Fibroblast of lung (primary cell): Measurements from ENCODE around the gene CLCNKB. TPM values are rescaled to one million over a fixed set of nuclear protein-coding genes. Genes with fewer than 3 reads are reported as not detected.

ENCODE experiments used
- DNase-seq, 2 donors: peaks; one replicate each; pipeline versions ENCODE4 v3.0.0 to v3.0.0-alpha.2; 2010; ENCODE audit warnings: low read depth in 2 of 2
- H2AFZ ChIP-seq: 2 replicates; pipeline ENCODE4 v1.5.1; 2012; ENCODE audit warnings: low read length, control low read depth, inconsistent platforms
- H3K27ac ChIP-seq: 2 replicates; pipeline ENCODE4 v1.5.1; 2011; ENCODE audit warnings: low read length, control low read depth; ENCODE audit not compliant: insufficient read depth
- H3K27me3 ChIP-seq: 2 replicates; pipeline ENCODE4 v1.5.1; 2011; ENCODE audit warnings: mild to moderate bottlenecking, low read length; ENCODE audit not compliant: control insufficient read depth, insufficient read depth
- H3K36me3 ChIP-seq: 2 replicates; pipeline ENCODE4 v1.5.1; 2011; ENCODE audit warnings: low read length; ENCODE audit not compliant: control insufficient read depth, insufficient read depth
- H3K4me1 ChIP-seq: 2 replicates; pipeline ENCODE4 v1.5.1; 2011; ENCODE audit warnings: low read length; ENCODE audit not compliant: control insufficient read depth, insufficient read depth; ENCODE audit errors: extremely low read depth
- H3K4me2 ChIP-seq: 2 replicates; pipeline ENCODE4 v1.5.1; 2011; ENCODE audit warnings: low read length, control low read depth; ENCODE audit not compliant: insufficient read depth; ENCODE audit errors: extremely low read depth
- H3K4me3 ChIP-seq, 4 experiments: fragments of 200-600 bp in 1 of 4; sonication (generic) in 1 of 4; replicated peaks in 1 of 4; 2 replicates each; pipeline ENCODE4 v1.5.1; 2011 to 2016; ENCODE audit warnings: low read length in 4 of 4, low read depth in 3 of 4, mild to moderate bottlenecking in 3 of 4, control low read depth in 2 of 4, inconsistent platforms in 1 of 4, mixed read lengths in 1 of 4; ENCODE audit not compliant: insufficient read depth in 1 of 4; ENCODE audit errors: control extremely low read depth in 1 of 4
- H3K79me2 ChIP-seq: 2 replicates; pipeline ENCODE4 v1.5.1; 2012; ENCODE audit warnings: mild to moderate bottlenecking, low read length, inconsistent platforms; ENCODE audit not compliant: control insufficient read depth, insufficient read depth
- H3K9ac ChIP-seq: 2 replicates; pipeline ENCODE4 v1.5.1; 2011; ENCODE audit warnings: mild to moderate bottlenecking, low read length, control low read depth; ENCODE audit not compliant: insufficient read depth
- H3K9me3 ChIP-seq: 2 replicates; pipeline ENCODE4 v1.5.1; 2012; ENCODE audit warnings: low read depth, low read length; ENCODE audit not compliant: control insufficient read depth, insufficient read depth
- H4K20me1 ChIP-seq: 2 replicates; pipeline ENCODE4 v1.5.1; 2011; ENCODE audit warnings: low read length; ENCODE audit not compliant: control insufficient read depth, insufficient read depth; ENCODE audit errors: extremely low read depth
- EZH2 ChIP-seq: IDR thresholded peaks from 2 replicates; pipeline ENCODE4 v1.5.1; 2012; ENCODE audit warnings: low read length, control low read depth, mild to moderate bottlenecking; ENCODE audit errors: missing control alignments
- polyA plus RNA-seq, 2 donors: library from polyadenylated mRNA; depleted of rRNA in 1 of 2; stranded (reverse) in 1 of 2; unstranded in 1 of 2; fragments of >200 nt; gene quantifications; 2 replicates each; pipeline ENCODE4 v1.2.1, GENCODE V29; 2011 to 2012; ENCODE audit warnings: missing spikeins in 1 of 2
- total RNA-seq: library from RNA; depleted of rRNA; stranded (reverse); fragments of >200 nt; gene quantifications from 2 replicates; pipeline ENCODE4 v1.2.1, GENCODE V29; 2014
- TF ChIP-seq, protein P1 (sequence below), 2 donors: IDR thresholded peaks in 1 of 2; conservative IDR thresholded peaks in 1 of 2; 1 replicate in 1 of 2; 2 replicates in 1 of 2; pipeline ENCODE4 v1.5.1; 2011 to 2012; ENCODE audit warnings: low read length in 2 of 2, control low read depth in 1 of 2, inconsistent platforms in 1 of 2, low read depth in 1 of 2, mild to moderate bottlenecking in 1 of 2

The CLCNKB gene
- total and polyA plus RNA-seq, 2 donors (not counting 1 experiment from before 2014, with no cell fraction given), result 0.09 to 0.33 TPM

DNA sequence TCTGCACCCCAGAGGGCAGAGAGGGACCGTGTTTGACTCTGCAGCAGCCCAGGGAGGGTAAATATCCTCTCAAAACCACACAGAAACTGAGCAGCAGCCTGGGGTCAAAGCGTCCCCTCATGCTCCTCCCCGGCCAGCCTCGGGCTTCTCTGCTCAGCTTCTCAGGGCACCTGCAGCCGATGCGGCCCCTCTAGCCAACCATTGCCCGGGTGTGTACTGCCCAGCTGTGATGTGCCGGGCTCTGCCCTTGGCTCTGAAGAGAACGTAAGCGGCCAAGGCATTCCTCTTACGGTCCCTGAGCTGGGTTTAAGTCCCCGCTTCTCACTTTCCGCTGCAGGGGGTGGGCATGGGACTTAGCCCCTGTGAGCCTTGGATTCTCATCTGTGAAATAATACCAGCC lies 24.4 kb downstream of the CLCNKB start:
- no peaks in the 10 kb centered on the region for H3K9me3 ChIP-seq
- no peaks in the 10 kb centered on the region for H3K36me3 ChIP-seq
- H2AFZ ChIP-seq, result no peak overlapping the region
- no peaks in the 10 kb centered on the region for H4K20me1 ChIP-seq
- H3K79me2 ChIP-seq, result no peaks in the 10 kb centered on the region
- peaks cover 7% of the 10 kb centered on the region for H3K27me3 ChIP-seq
- TF ChIP-seq EZH2, result no peak
- DNase-seq, result no peak
- H3K4me2 ChIP-seq, result no peak overlapping the region
- H3K4me1 ChIP-seq, result no peaks in the 10 kb centered on the region
- H3K9ac ChIP-seq, result no peak overlapping the region
- H3K4me3 ChIP-seq, result no peak overlapping the region
- no peak overlapping the region for H3K27ac ChIP-seq

DNA sequence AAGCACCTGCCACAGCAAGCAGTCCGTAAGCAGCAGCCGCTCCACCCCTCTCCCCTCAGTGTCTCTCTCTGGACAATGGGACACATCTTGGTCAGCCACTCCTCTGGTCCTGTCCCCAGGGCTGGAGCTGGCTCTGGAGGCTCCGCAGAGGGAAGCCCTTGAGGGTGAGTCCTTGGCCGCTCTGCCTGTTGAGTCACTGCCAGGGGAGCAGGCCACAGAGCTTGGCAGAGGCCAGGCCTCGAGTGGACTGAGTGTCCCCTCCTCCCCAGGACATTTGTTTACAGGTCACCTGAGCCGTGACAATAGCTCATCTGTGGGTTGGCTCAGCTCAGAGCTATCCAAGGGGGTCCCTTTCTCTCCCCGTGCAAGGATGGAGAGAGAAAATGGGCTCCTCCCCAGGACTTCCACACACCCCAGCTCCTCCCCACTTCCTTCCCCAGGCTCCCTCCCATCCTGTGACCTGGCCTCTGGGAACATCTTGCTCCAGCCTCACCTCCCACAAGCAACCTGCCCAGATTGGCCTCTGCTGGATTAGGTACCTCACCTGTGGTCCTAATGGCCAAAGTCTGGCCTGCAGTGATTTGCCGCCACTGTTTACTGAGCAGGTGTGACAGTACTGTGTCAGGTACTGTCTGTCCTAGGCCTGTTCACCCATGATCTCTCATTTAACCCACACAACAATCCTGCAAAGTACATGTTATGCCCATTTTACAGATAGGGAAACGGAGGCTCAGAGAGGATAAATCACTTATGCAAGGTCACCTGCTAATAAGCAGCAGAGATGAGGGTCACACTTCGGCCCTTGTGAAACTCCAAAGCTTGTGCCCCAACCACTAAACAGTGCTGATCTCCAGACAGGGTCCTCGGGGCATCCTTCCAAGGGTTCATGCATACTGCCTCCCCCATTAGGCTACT lies 25.0 kb downstream of the CLCNKB start:
- H3K4me2 ChIP-seq, result no peak overlapping the region
- no peak overlapping the region for H3K27ac ChIP-seq
- no peaks in the 10 kb centered on the region for H3K36me3 ChIP-seq
- no peaks in the 10 kb centered on the region for H4K20me1 ChIP-seq
- H3K4me3 ChIP-seq, result no peak overlapping the region
- H3K79me2 ChIP-seq, result no peaks in the 10 kb centered on the region
- peaks cover 7% of the 10 kb centered on the region for H3K27me3 ChIP-seq
- H2AFZ ChIP-seq, result no peak overlapping the region
- no peak overlapping the region for H3K9ac ChIP-seq
- peaks cover under 1% of the 10 kb centered on the region for H3K4me1 ChIP-seq
- no peak for DNase-seq
- H3K9me3 ChIP-seq, result no peaks in the 10 kb centered on the region
- TF ChIP-seq, protein P1, sequence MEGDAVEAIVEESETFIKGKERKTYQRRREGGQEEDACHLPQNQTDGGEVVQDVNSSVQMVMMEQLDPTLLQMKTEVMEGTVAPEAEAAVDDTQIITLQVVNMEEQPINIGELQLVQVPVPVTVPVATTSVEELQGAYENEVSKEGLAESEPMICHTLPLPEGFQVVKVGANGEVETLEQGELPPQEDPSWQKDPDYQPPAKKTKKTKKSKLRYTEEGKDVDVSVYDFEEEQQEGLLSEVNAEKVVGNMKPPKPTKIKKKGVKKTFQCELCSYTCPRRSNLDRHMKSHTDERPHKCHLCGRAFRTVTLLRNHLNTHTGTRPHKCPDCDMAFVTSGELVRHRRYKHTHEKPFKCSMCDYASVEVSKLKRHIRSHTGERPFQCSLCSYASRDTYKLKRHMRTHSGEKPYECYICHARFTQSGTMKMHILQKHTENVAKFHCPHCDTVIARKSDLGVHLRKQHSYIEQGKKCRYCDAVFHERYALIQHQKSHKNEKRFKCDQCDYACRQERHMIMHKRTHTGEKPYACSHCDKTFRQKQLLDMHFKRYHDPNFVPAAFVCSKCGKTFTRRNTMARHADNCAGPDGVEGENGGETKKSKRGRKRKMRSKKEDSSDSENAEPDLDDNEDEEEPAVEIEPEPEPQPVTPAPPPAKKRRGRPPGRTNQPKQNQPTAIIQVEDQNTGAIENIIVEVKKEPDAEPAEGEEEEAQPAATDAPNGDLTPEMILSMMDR (conservative IDR thresholded peaks at IDR 0.05 in 1 of 2, IDR thresholded peaks at IDR 0.05 in 1 of 2; ENCODE audit: low read depth in 1 of 2, low read length in 2 of 2), result no peak
- TF ChIP-seq EZH2, result no peak

- H3K27ac ChIP-seq, result no peak overlapping the region
- no peak overlapping the region for H3K4me2 ChIP-seq
- DNase-seq, result no peak
- H3K79me2 ChIP-seq, result no peaks in the 10 kb centered on the region
- peaks cover 4% of the 10 kb centered on the region for H3K27me3 ChIP-seq
- no peak overlapping the region for H2AFZ ChIP-seq
- no peak overlapping the region for H3K4me3 ChIP-seq
- no peak overlapping the region for H3K9ac ChIP-seq
- no peaks in the 10 kb centered on the region for H3K36me3 ChIP-seq
- no peaks in the 10 kb centered on the region for H3K9me3 ChIP-seq
- H4K20me1 ChIP-seq, result no peaks in the 10 kb centered on the region
- peaks cover 10% of the 10 kb centered on the region for H3K4me1 ChIP-seq
- no peak for TF ChIP-seq EZH2
- TF ChIP-seq, protein P1 (conservative IDR thresholded peaks at IDR 0.05 in 1 of 2, IDR thresholded peaks at IDR 0.05 in 1 of 2; ENCODE audit: low read depth in 1 of 2, low read length in 2 of 2), result no peak
Measured at GRCh38 chr1:16070640-16071355, 27.2 kb downstream of the CLCNKB start.
